HG02798 (cell line): ENCODE results near the gene FNDC10.

Experiments
- ATAC-seq: cut with Tn5 transposase; IDR thresholded peaks from one replicate; pipeline ENCODE4 v1.9.1; 2021; ENCODE audit warnings: mild to moderate bottlenecking; ENCODE audit not compliant: unreplicated experiment, poor library complexity

FNDC10 gene

DNA sequence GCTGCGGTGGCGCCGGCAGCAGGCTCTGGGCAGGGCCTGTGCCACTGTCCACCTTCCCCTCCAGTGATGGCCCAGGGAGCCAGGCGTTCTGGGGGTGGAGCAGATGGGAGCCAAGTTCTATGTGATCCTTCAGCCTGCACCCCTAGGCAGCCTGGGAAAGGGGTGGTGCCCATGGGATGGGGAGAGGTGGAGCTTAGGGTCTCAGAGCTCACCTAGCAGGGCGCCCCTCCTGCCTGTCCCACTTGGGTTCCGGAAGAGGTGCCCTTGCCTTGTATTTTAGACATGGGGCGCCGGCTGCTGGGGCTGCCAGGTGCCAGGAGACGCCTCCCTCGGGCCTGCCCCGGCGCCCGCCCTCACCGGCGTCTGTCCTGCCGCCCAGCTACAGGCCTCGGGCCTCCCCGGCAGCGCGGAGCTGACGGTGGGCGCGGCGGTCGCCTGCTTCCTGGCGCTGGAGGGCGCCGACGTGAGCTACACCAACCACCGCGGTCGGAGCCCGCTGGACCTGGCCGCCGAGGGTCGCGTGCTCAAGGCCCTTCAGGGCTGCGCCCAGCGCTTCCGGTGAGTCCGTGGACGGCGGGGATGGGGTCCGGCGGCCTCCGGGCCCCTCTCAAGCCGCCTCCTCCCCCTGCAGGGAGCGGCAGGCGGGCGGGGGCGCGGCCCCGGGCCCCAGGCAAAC, 29.0 kb upstream of the FNDC10 start:
- no peak for ATAC-seq

DNA sequence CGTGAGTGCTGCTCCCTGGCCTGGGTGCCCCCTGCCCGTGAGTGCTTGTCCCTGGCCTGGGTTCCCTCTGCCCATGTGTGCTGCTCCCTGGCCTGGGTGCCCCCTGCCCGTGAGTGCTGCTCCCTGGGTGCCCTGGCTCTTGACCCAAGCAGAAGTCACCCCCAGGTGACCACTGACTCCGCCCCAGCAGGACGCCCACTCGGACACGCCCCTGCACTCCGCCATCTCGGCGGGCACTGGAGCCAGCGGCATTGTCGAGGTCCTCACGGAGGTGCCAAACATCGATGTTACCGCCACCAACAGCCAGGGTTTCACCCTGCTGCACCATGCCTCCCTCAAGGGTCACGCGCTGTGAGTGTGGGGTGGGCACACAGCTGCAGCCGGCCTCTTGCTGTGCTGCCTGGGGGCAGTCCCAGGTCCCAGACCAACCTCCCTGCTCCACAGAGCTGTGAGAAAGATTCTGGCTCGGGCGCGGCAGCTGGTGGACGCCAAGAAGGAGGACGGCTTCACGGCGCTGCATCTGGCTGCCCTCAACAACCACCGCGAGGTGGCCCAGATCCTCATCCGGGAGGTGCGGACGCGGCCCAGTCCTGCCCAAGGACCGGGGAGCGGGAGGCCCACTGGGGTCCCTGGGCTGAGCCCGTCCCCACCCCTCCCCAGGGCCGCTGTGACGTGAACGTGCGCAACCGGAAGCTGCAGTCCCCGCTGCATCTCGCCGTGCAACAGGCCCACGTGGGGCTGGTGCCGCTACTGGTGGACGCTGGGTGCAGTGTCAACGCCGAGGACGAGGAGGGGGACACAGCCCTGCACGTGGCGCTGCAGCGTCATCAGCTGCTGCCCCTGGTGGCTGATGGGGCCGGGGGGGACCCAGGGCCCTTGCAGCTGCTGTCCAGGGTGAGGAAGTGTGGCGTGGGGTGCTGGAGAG, 28.2 kb upstream of the FNDC10 start:
- ATAC-seq = no peak

DNA sequence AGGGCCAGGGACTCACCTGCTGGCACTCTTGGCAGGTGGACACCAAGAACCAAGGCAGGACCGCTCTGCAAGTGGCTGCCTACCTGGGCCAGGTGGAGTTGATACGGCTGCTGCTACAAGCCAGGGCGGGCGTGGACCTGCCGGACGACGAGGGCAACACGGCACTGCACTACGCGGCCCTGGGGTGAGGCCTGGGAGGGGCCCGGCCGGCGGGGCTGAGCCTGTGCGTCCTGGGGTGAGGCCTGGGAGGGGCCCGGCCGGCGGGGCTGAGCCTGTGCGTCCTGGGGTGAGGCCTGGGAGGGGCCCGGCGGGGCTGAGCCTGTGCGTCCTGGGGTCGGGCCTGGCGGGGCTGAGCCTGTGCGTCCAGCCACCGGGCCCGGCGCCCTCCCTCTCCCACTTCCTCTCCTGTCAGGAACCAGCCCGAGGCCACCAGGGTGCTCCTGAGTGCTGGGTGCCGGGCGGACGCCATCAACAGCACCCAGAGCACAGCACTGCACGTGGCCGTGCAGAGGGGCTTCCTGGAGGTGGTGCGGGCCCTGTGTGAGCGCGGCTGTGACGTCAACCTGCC, 27.4 kb upstream of the FNDC10 start:
- no peak for ATAC-seq

DNA sequence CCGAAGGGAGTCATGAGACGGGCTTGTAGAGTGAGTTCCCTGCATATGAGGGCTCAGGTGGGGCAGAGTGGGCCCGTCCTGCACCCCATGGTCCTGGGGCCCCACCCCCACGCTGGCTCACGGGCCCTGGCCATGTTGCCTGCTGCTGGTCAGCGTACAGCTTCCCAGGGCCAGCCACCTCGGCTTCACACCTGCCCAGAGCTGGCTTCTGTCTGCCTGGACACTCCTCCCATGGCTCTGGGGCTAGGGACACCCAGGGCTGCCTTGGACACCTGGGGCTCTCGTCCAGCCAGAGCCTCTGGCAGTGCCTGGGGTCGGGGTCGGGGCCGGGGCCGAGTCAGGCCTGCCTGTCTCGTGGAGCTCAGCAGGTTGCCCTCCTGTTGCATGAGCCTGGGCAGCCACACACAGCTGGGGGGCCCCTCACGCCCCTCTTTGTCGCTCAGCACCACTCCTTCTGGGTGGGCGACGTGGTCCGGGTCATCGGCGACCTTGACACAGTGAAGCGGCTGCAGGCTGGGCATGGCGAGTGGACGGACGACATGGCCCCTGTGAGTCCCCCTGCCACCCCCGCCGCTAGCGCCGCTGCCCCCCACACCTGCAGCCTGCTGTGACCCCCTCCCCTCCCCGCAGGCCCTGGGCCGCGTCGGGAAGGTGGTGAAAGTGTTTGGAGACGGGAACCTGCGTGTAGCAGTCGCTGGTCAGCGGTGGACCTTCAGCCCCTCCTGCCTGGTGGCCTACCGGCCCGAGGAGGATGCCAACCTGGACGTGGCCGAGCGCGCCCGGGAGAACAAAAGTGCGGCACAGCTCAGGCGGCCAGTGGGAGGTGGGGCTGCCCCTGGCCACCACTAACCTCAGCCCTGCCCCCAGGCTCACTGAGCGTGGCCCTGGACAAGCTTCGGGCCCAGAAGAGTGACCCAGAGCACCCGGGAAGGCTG, 26.5 kb upstream of the FNDC10 start:
- no peak for ATAC-seq

DNA sequence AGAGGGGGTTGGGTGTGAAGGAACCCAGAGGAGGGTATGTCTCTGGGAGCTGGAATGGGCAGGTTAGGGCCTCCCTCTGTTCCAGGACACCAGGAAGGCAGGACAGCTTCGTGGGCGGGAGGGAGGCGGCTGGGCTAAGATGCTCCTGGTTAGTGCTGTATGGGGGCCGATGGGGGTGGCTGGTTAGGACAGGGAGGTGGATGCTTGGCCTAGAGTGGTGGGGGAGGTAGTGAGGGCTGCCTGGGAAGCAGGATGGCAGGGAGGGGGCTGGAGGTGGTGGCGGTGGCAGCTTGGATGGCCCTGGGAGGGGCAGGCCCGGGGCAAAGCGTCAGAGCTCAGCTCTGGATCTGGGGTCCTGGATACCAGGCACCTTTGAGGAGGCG, 25.9 kb upstream of the FNDC10 start:
- no peak for ATAC-seq

DNA sequence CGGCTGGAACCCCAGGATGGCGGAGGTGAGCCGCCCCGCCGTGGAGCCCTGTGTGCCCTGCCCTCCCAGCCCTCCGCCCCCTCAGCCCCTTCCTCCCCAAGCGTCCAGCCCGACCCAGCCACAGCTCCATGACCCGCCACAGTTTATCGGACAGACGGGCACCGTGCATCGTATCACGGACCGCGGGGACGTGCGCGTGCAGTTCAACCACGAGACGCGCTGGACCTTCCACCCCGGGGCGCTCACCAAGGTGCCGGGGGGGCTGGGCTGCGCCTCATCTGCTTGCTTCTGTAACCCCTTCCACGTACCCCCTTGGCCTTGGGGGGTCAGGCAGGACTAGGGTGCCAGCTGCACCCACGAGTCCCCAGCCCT, 25.5 kb upstream of the FNDC10 start:
- ATAC-seq = no peak

DNA sequence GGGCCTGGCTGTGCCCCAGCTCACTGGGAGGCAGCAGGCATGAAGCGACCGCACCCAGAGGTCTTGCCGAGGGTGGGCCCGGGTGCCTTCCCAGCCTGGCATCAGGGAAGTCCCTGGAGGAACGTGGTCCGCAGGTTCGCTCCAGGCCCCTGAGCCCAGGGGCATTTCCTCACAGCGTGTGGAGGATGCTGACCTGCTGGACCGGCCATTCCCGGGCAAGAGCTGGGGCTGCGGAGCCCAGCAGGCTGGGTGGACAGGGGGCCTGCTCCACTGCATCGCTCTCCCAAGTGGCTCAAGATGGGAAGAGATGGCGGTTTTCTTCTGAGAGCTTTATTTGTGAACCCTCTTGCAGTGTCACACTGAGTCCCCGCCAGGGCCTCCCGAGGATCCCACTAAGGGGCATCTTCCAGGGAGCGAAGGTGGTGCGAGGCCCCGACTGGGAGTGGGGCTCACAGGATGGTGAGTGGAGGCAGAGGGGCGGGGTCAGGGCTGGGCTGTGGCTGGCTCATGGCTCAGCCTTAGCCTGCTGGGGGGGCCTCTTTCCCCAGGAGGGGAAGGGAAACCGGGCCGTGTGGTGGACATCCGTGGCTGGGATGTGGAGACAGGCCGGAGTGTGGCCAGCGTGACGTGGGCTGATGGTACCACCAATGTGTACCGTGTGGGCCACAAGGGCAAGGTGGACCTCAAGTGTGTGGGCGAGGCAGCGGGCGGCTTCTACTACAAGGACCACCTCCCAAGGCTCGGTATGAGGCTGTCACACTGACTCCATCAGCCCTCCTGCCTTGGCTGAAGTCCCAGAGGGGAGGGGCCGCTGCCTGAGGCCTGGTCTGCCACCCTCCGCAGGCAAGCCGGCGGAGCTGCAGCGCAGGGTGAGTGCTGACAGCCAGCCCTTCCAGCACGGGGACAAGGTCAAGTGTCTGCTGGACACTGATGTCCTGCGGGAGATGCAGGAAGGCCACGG, 24.8 kb upstream of the FNDC10 start:
- ATAC-seq = no peak

DNA sequence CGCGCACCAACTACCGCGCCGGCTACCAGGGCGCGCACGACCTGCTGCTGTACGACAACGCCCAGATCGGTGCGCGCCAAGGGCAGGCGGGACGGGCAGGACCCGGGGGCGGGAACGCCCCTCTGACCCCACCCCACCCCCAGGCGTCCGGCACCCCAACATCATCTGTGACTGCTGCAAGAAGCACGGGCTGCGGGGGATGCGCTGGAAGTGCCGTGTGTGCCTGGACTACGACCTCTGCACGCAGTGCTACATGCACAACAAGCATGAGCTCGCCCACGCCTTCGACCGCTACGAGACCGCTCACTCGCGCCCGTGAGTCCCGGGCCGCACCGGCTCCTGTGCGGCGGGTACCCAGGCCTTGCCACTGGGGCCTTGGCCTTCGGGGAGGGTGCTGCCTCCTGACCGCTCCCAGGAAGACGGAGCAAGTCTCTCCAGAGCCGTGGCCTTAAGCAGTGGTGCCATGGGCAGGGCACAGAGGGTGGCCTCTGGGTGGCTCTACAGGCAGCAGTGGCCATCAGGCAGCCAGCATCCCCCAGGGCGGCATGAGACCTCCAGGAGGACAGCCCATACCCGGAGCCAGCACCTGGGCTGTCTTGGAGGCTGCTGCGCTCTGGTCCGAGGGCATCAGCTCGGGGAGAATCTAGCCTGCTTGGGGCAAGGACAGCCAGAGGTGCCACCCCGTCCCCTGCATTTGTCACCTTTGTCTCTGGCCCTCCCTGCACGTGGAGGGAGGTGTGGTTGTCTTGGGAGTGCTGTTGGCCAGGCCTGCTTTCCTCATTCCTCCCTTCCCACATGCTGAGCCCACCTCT, 23.9 kb upstream of the FNDC10 start:
- ATAC-seq = no peak

DNA sequence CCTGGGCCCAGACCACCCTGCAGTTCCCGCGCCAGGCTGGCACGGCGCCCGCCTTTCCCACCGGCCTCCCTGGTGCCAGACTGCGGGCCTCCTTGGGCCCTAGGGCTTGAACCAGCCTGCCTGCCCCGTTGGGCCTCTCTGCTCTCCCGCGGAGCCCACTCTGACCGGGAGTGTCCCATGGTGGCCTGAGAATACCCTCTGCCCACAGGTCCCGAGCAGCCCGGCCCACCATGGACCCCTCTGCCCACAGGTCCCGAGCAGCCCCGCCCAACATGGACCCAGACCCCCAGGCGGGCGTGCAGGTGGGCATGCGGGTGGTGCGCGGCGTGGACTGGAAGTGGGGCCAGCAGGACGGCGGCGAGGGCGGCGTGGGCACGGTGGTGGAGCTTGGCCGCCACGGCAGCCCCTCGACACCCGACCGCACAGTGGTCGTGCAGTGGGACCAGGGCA, 23.3 kb upstream of the FNDC10 start:
- no peak for ATAC-seq

DNA sequence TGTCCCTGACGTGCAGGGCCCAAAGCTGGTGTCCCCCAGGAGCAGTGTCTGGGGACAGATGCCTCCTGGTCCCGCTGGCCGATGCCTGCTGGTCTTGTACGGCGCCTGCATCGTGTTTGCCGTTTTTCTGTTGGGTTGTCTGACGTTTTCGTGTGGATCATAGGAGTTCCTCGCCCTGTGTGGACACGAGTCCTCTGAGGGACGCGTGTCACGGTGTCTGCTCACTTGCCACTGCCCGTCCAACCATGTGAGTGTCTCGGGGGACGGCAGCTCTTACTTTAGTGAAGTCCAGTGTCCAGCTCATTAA, 22.8 kb upstream of the FNDC10 start:
- ATAC-seq = no peak

DNA sequence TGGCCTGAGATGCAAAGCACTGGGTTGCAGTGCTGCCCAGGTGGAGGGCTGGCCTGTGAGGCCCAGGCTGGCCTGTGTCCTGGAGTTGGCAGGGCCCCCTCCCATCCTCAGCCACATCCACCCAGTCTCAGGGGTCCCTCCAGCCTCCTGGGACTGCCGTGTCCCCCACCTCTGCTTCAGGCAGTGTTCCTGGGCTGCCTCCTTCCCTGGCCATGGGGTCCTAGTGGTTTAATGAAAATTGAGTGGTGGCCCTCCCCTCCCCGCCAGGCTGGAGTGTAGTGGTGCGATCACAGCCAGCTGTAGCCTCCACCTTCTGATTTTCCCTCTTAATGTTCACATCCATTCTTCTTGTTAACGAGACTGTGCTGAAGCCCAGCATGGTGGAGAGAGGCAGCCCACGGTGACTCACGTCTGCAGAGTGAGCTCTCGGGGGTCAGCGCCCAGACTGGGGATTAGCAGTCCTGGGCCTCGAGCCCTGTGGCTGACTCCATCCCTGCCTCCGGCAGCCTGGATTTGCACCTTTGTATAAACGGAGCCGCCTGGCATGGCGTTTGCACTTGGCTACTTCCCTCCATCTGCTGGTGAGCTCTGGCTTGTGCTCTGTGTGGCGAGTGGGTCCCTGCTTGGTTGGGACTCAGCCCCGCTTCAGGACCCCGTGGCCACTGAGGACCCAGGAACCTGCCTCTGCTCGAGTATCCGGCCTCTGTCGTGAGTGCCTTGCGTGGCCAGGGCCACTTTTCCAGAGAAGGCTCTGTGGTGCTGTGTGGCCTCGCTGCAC, 22.3 kb upstream of the FNDC10 start:
- ATAC-seq = no peak

DNA sequence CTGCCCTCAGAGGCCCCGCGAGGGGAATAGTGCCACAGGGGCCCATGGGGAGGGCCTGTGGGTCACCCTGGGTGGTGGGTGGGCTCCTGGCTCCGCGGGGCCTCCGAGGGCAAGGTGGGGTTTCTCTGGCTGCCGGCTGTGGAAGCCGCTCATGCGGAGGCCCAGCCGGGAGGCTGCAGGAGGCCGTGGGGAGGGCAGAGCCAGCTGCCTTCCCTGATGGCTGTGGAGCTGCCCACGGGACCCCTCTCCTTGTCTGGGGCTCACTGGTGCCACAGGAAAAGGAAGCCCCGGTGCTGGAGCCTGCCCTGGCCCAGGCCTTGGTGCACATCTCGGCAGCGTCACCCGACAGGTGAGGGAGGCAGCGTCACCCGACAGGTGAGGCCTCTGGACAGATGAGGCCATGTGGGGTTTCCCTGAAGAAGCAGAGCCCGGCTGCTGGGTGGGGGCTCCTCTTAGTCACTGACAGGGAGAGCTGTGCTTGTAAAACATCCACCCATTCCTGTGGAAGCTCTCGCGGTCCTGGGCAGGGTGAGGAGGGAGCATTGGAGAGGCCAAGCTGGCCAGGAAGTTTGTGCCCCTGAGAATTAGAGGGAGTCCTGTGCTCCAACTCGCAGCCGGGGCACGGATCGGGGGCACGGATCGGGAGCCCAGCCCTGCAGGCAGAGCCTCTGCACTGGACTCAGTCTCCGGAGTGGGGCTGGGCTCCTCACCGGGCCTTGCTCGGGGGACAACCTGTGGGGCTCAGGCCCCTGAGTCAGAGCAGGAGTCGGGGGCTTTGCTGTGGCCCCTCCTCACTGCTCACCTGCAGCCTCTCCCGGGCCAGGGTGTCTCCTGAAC, 21.5 kb upstream of the FNDC10 start:
- ATAC-seq = no peak

DNA sequence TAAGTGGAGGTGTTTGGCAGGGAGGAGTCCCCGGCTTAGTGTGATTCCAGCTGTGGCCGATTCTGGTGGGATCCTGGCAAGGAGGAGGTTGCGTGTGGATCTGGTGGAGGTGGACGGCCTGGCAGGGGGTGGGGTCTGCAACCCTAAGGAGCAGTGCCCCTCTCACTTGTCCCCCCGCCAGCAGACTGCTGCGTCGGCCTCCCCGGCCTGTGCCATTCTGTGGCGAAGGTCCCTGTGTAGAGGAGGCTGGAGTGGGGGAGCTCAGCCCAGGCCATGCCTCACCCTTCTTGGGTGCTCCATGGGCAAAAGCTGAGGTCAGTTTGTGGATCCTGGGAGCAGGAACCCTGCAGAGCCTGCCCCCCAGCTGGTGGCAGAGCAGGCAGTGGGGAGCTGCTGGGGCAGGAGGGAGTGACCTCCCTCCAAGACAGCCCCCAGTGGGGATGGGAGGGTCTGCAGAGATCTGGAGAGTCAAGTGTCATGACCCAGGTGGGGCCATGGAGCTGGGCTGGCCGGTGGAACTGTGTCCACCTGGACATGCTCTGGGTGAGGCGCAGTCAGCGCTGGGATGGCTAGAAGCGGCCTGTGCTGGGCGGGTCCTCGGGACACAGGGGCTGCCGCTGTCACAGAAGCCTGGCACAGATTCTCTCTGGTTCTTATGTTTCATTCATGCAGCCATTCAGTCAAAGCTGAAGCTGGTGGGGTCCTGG, 20.7 kb upstream of the FNDC10 start:
- ATAC-seq = no peak

DNA sequence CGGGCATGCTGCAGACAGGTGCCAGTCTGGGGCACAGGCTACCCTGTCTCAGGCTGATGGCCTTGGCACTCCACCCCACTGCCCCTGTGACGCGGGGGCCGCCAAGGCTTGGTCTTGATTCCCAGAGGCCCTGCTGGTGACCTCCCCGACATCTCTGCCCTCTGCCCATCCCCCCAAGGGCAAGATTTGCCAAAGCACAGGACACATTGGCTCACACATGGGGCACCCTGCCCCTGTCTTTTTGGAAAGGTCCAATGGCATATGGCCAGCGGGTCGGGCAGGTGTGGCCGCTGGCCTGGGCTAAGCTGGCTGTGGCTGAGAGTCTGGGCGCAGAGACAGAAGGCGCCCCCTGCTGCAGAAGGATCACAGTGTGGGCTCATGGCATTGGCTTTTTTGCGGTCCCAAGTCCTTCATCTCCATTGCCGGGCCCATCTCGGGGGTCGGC, 20.0 kb upstream of the FNDC10 start:
- no peak for ATAC-seq

DNA sequence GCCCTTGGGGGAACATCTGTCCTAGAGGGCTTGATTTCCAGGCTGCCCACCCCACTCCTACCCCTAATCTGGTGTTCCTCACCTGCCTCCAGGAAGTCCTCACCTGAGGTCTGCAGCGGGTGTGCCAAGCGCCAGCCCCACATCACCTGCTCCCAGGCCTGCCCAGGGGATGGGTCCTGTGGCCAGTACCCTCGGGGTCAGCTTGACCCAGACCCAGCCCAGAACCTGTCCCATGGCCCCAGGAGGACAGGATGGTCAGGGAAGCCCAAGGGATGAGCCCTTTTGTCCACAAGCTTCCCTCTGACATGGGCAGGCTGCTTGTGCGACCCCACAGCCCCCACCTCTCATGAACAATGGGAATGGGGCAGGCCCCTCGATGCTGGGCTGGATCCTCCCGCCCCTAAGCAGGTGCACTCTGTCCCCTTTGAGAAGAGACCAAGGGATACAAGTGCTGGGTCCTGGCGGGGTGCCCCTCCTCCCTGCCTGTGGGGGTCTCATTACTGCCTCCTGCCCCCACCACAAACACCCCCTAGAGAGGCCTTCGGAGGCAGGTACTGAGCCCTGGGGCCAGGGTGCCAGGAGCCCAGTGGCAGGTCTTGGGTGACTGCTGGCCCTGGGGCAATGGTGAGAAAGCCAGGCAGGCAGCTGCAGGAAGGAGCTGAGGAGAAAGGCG, 18.6 kb upstream of the FNDC10 start:
- no peak for ATAC-seq

DNA sequence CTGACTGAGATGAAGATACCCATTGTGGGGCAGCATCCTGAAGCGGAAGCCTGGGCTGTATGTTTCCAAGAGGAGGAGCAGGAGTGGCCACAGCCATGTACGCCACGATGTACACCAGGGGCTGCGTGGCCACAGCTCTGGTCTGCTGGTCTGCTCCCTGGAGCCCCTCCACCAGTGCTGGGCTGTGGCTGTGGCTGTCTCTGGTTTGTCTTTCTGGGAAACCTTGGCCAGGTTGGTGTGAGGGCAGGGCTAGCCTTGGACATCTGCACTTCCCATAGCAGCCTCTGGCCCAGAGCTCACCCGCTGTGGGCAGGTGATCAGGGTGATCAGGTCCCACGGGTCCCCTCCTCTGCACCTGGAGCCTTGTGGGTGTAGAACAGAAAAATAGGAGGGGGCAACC, 18.0 kb upstream of the FNDC10 start:
- ATAC-seq = no peak
